Measurements from ENCODE around the gene UPF3A. TPM values are rescaled to one million over a fixed set of nuclear protein-coding genes. Genes with fewer than 3 reads are reported as not detected.

UPF3A gene
- total and polyA plus RNA-seq, 9 of the 15 experiments (the other 6 are each of a cell fraction or from before 2014, with no cell fraction given) = 15.6 to 76.5 (median 40.9) TPM

- TF ChIP-seq, protein P1, sequence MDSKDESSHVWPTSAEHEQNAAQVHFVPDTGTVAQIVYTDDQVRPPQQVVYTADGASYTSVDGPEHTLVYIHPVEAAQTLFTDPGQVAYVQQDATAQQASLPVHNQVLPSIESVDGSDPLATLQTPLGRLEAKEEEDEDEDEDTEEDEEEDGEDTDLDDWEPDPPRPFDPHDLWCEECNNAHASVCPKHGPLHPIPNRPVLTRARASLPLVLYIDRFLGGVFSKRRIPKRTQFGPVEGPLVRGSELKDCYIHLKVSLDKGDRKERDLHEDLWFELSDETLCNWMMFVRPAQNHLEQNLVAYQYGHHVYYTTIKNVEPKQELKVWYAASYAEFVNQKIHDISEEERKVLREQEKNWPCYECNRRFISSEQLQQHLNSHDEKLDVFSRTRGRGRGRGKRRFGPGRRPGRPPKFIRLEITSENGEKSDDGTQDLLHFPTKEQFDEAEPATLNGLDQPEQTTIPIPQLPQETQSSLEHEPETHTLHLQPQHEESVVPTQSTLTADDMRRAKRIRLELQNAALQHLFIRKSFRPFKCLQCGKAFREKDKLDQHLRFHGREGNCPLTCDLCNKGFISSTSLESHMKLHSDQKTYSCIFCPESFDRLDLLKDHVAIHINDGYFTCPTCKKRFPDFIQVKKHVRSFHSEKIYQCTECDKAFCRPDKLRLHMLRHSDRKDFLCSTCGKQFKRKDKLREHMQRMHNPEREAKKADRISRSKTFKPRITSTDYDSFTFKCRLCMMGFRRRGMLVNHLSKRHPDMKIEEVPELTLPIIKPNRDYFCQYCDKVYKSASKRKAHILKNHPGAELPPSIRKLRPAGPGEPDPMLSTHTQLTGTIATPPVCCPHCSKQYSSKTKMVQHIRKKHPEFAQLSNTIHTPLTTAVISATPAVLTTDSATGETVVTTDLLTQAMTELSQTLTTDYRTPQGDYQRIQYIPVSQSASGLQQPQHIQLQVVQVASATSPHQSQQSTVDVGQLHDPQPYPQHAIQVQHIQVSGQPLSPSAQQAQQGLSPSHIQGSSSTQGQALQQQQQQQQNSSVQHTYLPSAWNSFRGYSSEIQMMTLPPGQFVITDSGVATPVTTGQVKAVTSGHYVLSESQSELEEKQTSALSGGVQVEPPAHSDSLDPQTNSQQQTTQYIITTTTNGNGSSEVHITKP (IDR thresholded peaks at IDR 0.05; ENCODE audit: partially characterized antibody) = peak; percentile 8
- no peak for TF ChIP-seq BRCA1 (IDR thresholded peaks at IDR 0.05)
- TF ChIP-seq BRCA1 (CRISPR knock-in tag; IDR thresholded peaks at IDR 0.05) = no peak
- TF ChIP-seq MCM3 (IDR thresholded peaks at IDR 0.05) = no peak
- no peak for TF ChIP-seq TRIM28 (IDR thresholded peaks at IDR 0.05)
- TF ChIP-seq SMAD4 (CRISPR knock-in tag; conservative IDR thresholded peaks at IDR 0.05) = no peak
- no peak for TF ChIP-seq MAX (CRISPR knock-in tag; IDR thresholded peaks at IDR 0.05)
- no peak for TF ChIP-seq ZNF431 (CRISPR knock-in tag; IDR thresholded peaks at IDR 0.05)
- TF ChIP-seq ZNF184 (CRISPR knock-in tag; IDR thresholded peaks at IDR 0.05) = no peak
- no peak for TF ChIP-seq HSF4 (CRISPR knock-in tag; IDR thresholded peaks at IDR 0.05; ENCODE audit: borderline replicate concordance)
- TF ChIP-seq PRMT5 (CRISPR knock-in tag; IDR thresholded peaks at IDR 0.05) = no peak
- TF ChIP-seq ETS2 (tag; IDR thresholded peaks at IDR 0.05; ENCODE audit: borderline replicate concordance, poor library complexity, severe bottlenecking) = no peak
- peak; percentile 25; the same call in 1 of the 2 replicates for TF ChIP-seq SP1 (CRISPR knock-in tag; IDR thresholded peaks at IDR 0.05)
- TF ChIP-seq, protein P2, sequence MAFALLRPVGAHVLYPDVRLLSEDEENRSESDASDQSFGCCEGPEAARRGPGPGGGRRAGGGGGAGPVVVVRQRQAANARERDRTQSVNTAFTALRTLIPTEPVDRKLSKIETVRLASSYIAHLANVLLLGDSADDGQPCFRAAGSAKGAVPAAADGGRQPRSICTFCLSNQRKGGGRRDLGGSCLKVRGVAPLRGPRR (CRISPR knock-in tag; IDR thresholded peaks at IDR 0.05) = no peak
- TF ChIP-seq TAF7 (tag; IDR thresholded peaks at IDR 0.05) = no peak
- no peak for TF ChIP-seq TFAM (CRISPR knock-in tag; conservative IDR thresholded peaks at IDR 0.05)
- TF ChIP-seq CBX1 (IDR thresholded peaks at IDR 0.05; ENCODE audit: low read depth) = no peak
- TF ChIP-seq SUPT5H (IDR thresholded peaks at IDR 0.05) = peak; percentile 84
- no peak for TF ChIP-seq SNRNP70 (optimal IDR thresholded peaks at IDR 0.05; ENCODE audit: low read depth, low read length)
- no peak for TF ChIP-seq C11orf30 (IDR thresholded peaks at IDR 0.05; ENCODE audit: low read depth)
- TF ChIP-seq, protein P3, sequence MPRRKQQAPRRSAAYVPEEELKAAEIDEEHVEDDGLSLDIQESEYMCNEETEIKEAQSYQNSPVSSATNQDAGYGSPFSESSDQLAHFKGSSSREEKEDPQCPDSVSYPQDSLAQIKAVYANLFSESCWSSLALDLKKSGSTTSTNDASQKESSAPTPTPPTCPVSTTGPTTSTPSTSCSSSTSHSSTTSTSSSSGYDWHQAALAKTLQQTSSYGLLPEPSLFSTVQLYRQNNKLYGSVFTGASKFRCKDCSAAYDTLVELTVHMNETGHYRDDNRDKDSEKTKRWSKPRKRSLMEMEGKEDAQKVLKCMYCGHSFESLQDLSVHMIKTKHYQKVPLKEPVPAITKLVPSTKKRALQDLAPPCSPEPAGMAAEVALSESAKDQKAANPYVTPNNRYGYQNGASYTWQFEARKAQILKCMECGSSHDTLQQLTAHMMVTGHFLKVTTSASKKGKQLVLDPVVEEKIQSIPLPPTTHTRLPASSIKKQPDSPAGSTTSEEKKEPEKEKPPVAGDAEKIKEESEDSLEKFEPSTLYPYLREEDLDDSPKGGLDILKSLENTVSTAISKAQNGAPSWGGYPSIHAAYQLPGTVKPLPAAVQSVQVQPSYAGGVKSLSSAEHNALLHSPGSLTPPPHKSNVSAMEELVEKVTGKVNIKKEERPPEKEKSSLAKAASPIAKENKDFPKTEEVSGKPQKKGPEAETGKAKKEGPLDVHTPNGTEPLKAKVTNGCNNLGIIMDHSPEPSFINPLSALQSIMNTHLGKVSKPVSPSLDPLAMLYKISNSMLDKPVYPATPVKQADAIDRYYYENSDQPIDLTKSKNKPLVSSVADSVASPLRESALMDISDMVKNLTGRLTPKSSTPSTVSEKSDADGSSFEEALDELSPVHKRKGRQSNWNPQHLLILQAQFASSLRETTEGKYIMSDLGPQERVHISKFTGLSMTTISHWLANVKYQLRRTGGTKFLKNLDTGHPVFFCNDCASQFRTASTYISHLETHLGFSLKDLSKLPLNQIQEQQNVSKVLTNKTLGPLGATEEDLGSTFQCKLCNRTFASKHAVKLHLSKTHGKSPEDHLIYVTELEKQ (CRISPR knock-in tag; IDR thresholded peaks at IDR 0.05) = no peak
- TF ChIP-seq SAFB (IDR thresholded peaks at IDR 0.05; ENCODE audit: borderline replicate concordance, low read depth, low read length) = no peak
- TF ChIP-seq CREM (IDR thresholded peaks at IDR 0.05; ENCODE audit: low read depth) = no peak
- TF ChIP-seq ZFX (CRISPR knock-in tag; IDR thresholded peaks at IDR 0.05) = peak; percentile 57
These were observed 755 bp downstream of the UPF3A start (continued) for GRCh38 chr13:114282041-114282670.

Measured in K562 (cell line).